Left ventricle myocardium inferior (tissue), 1 donor: ENCODE results near the gene MCTP2. TPM values are rescaled to one million over a fixed set of nuclear protein-coding genes. Genes with fewer than 3 reads are reported as not detected.

ENCODE experiments used
- DNase-seq: peaks from one replicate; pipeline ENCODE4 v3.0.0-alpha.2; 2020
- H3K27ac ChIP-seq: fragments of 200-600 bp; replicated peaks from 2 replicates; pipeline ENCODE4 v1.8.0; 2021
- H3K27me3 ChIP-seq: fragments of 200-600 bp; 2 replicates; pipeline ENCODE4 v1.8.0; 2021; ENCODE audit warnings: low read depth
- H3K36me3 ChIP-seq: fragments of 200-600 bp; 2 replicates; pipeline ENCODE4 v1.8.0; 2021
- H3K4me1 ChIP-seq: fragments of 200-600 bp; 2 replicates; pipeline ENCODE4 v1.8.0; 2021
- H3K4me3 ChIP-seq: fragments of 200-600 bp; 2 replicates; pipeline ENCODE4 v1.8.0; 2021; ENCODE audit warnings: mild to moderate bottlenecking, moderate library complexity
- H3K9me3 ChIP-seq: fragments of 200-600 bp; replicated peaks from 2 replicates; pipeline ENCODE4 v1.8.0; 2021
- intact Hi-C: fragments of 100-400 bp; cut with micrococcal nuclease; formaldehyde crosslinking; loops from one replicate; pipeline ENCODE4 v1.11.0; 2022
- total RNA-seq: library from RNA; stranded (reverse); fragmentation: NEBNext Ultra II Directional; extraction: Animal tissue kit (Norgen Biotek cat#: 25700); gene quantifications from one replicate; pipeline ENCODE4 v1.2.1, GENCODE V29; 2021
- TF ChIP-seq, protein P1 (sequence below): fragments of 200-600 bp; IDR thresholded peaks from 2 replicates; pipeline ENCODE4 v1.8.0; 2021; ENCODE audit warnings: antibody characterized with exemption, mild to moderate bottlenecking, borderline replicate concordance
- donor health status: DM: no; HTN: yes; CAD: no; lungs with severe emphysema.

Gene MCTP2
- total RNA-seq, 1 donor from 2014 or later, result 1.0 TPM

- DNase-seq, result no peak
- intact Hi-C loops, result no loop called here
Observed at GRCh38 chr15:94477913-94478553, 246.7 kb downstream of the MCTP2 start.

DNA sequence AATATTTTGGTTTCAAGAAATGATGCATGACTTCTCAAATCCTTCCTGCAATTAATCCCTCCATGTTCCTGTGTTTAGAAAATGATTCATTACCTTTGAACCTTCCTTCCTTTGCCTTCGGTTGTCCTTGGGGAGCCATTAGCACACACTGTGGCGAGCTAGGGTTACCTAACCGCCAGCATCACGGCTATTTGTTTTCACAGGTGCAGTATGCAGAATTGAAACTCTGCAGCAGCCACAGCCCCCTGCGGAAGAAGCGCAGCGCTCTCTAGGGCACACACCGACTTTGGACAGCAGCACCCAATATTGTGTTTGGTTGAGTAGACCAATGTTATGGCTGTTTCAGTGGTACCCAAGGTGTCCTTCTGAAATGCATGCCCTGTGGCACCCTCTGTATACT lies 247.4 kb downstream of the MCTP2 start:
- no peak overlapping the region for H3K27ac ChIP-seq
- no peak for DNase-seq
- H3K4me1 ChIP-seq, result no peaks in the 10 kb centered on the region
- intact Hi-C loops, result no loop called here
- H3K36me3 ChIP-seq, result no peaks in the 10 kb centered on the region
- peaks cover 24% of the 10 kb centered on the region for H3K27me3 ChIP-seq
- TF ChIP-seq, protein P1, sequence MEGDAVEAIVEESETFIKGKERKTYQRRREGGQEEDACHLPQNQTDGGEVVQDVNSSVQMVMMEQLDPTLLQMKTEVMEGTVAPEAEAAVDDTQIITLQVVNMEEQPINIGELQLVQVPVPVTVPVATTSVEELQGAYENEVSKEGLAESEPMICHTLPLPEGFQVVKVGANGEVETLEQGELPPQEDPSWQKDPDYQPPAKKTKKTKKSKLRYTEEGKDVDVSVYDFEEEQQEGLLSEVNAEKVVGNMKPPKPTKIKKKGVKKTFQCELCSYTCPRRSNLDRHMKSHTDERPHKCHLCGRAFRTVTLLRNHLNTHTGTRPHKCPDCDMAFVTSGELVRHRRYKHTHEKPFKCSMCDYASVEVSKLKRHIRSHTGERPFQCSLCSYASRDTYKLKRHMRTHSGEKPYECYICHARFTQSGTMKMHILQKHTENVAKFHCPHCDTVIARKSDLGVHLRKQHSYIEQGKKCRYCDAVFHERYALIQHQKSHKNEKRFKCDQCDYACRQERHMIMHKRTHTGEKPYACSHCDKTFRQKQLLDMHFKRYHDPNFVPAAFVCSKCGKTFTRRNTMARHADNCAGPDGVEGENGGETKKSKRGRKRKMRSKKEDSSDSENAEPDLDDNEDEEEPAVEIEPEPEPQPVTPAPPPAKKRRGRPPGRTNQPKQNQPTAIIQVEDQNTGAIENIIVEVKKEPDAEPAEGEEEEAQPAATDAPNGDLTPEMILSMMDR, result no peak
- no peaks in the 10 kb centered on the region for H3K9me3 ChIP-seq
- H3K4me3 ChIP-seq, result no peak overlapping the region

More at GRCh38 chr15:94477913-94478553, 246.7 kb downstream of the MCTP2 start:
- no peaks in the 10 kb centered on the region for H3K4me1 ChIP-seq
- H3K27ac ChIP-seq, result no peak overlapping the region
- TF ChIP-seq, protein P1, result no peak
- H3K4me3 ChIP-seq, result no peak overlapping the region
- peaks cover 24% of the 10 kb centered on the region for H3K27me3 ChIP-seq
- H3K36me3 ChIP-seq, result no peaks in the 10 kb centered on the region
- H3K9me3 ChIP-seq, result no peaks in the 10 kb centered on the region

- intact Hi-C loops, result no loop called here
- no peak overlapping the region for H3K27ac ChIP-seq
Observed at GRCh38 chr15:94480289-94480834, 249.0 kb downstream of the MCTP2 start.

DNA sequence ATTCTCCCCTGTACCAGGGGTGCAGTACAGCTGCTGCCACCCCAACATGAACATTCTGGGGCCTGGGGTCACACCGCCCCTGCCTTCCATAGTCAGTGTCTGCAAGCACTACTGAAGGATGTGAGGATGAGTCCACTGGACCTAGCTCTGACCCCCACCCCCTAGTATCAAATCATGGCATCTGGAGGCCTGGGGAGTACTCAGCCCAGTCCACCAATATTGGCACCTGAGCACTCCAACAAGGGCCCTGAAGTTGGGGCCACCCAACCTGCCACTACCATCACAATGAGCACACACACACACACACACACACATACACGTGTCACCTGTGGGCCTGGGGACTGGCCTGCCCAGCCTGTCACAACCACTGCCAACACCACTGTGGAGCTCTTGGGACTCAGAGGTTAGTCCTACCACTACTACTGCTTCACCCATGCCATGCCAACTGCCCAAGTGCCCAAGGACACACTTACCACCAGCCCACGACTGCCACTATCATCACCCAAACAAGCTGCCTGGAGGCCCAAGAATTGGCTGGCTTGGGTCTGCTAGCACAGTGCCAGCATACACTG lies 253.9 kb downstream of the MCTP2 start:
- Histone ChIP-seq H3K9me3 (no peaks in the 10 kb centered on the region), H3K27me3 (peaks cover 12% of the 10 kb centered on the region), H3K36me3 (no peaks in the 10 kb centered on the region), H3K27ac (no peak overlapping the region), H3K4me1 (no peaks in the 10 kb centered on the region), H3K4me3 (no peak overlapping the region)
- intact Hi-C loops, result no loop called here
- no peak for DNase-seq
- TF ChIP-seq, protein P1, result no peak

More at GRCh38 chr15:94480289-94480834, 249.0 kb downstream of the MCTP2 start:
- no peaks in the 10 kb centered on the region for H3K9me3 ChIP-seq
- TF ChIP-seq, protein P1, result no peak
- no peak overlapping the region for H3K4me3 ChIP-seq
- H3K36me3 ChIP-seq, result no peaks in the 10 kb centered on the region
- DNase-seq, result no peak
- H3K27me3 ChIP-seq, result peaks cover 31% of the 10 kb centered on the region
- H3K4me1 ChIP-seq, result no peaks in the 10 kb centered on the region

DNA sequence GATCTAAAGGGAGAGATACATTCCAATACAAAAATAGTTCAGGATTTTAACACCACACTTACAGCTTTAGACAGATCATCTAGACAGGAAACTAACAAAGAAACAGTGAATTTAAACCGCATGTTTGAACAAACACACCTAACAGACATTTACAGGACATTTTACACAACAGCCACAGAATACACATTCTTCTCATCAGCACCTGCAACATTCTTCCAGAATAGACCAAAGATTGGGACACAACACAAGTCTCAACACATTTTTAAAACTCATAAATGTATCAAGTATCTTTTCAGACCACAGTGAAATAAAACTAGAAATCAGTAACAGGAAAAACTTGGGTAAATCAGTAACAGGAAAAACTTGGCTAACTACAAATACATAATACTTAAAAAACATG lies 256.3 kb downstream of the MCTP2 start:
- Histone ChIP-seq H3K27me3 (peaks cover 12% of the 10 kb centered on the region), H3K4me3 (no peak overlapping the region), H3K27ac (no peak overlapping the region), H3K4me1 (no peaks in the 10 kb centered on the region), H3K36me3 (no peaks in the 10 kb centered on the region), H3K9me3 (no peaks in the 10 kb centered on the region)
- no peak for DNase-seq
- TF ChIP-seq, protein P1, result no peak
- intact Hi-C loops, result no loop called here
